ENCODE measurements around the gene MGST2. TPM values are rescaled to one million over a fixed set of nuclear protein-coding genes. Genes with fewer than 3 reads are reported as not detected.

The MGST2 gene
- total and polyA plus RNA-seq, 4 donors, result 69.6 to 170 (median 90.7) TPM

DNA sequence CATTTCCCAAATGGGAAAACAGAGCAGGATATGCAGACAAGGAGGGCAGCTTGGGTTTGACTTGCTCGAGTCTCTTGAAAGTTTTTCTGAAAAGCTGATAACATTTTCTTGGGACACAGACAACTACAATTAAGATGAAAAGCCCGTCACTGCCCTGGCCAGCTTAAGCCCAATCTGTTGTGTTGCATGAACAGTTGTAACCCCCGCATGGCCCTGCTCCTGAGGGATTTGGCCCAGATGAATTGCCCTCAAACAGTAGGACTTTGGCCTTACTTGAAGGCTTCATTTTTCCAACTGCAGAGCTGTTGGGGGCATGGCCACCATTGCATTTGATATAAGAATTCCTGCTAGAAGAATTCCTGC is 40.5 kb upstream of the MGST2 start:
- TF ChIP-seq SP1 (IDR thresholded peaks at IDR 0.05), result no peak
- no peak for TF ChIP-seq FOXA2 (IDR thresholded peaks at IDR 0.05)
- no peak for TF ChIP-seq RAD21 (IDR thresholded peaks at IDR 0.05)
- no peak for TF ChIP-seq JUND (IDR thresholded peaks at IDR 0.05)
- TF ChIP-seq NR2F2 (IDR thresholded peaks at IDR 0.05), result no peak
- no peak for TF ChIP-seq HNF4A (conservative IDR thresholded peaks at IDR 0.05)
- TF ChIP-seq GABPA (IDR thresholded peaks at IDR 0.05 in 1 of 2, conservative IDR thresholded peaks at IDR 0.05 in 1 of 2), result no peak
- no peak overlapping the region for H3K27ac ChIP-seq (ENCODE audit: low read depth in 1 of 2, low read length in 2 of 2)
- DNase-seq (ENCODE audit: low spot score), result no peak

DNA sequence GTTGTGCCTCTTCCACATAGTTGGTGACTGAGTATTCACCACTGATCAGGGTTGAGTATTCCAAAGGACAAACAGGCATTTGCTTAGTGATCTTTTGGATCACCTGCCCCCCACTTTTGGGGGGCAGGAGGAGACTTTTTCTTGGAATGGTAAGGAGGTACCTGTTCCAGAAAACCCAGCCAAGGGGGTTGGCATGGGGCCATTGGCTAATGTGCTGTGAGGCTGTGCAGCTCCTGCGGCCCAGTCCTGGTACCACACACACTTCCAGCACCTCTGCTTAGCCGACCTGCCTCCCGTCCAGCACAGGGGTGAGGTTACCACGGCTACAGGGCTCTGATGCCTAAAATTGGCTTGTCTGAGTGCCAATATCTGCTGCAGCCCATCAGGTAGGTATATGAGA is 40.1 kb upstream of the MGST2 start:
- DNase-seq (ENCODE audit: low spot score), result no peak
- Histone ChIP-seq H3K4me3 (ENCODE audit: low read depth in 1 of 3, low read length in 3 of 3) (no peak overlapping the region), H3K27me3 (ENCODE audit: control insufficient read depth in 4 of 4, insufficient read depth in 4 of 4, low read length in 3 of 4) (no peaks in the 10 kb centered on the region), H3K9ac (ENCODE audit: low read depth in 1 of 2, low read length in 2 of 2) (no peak overlapping the region), H3K4me1 (ENCODE audit: control insufficient read depth in 4 of 4, insufficient read depth in 4 of 4, low read length in 3 of 4) (peaks cover 0 to 5% (median 2%) of the 10 kb centered on the region in 4 donors), H3K9me3 (ENCODE audit: control insufficient read depth in 4 of 4, low read length in 3 of 4) (no peaks in the 10 kb centered on the region), H3K36me3 (ENCODE audit: control insufficient read depth in 4 of 4, insufficient read depth in 3 of 4, low read depth in 1 of 4, low read length in 3 of 4) (no peaks in the 10 kb centered on the region), H3K27ac (ENCODE audit: low read depth in 1 of 2, low read length in 2 of 2) (no peak overlapping the region)
- TF ChIP-seq GABPA (IDR thresholded peaks at IDR 0.05 in 1 of 2, conservative IDR thresholded peaks at IDR 0.05 in 1 of 2) (no peak), FOXA1 (IDR thresholded peaks at IDR 0.05) (no peak), TAF1 (conservative IDR thresholded peaks at IDR 0.05) (no peak), SP1 (IDR thresholded peaks at IDR 0.05) (no peak), NR2F2 (IDR thresholded peaks at IDR 0.05) (no peak), YY1 (IDR thresholded peaks at IDR 0.05) (no peak), FOXA2 (IDR thresholded peaks at IDR 0.05) (no peak), EGR1 (IDR thresholded peaks at IDR 0.05; ENCODE audit: low read depth in 2 of 2) (no peak)
- TF ChIP-seq, protein P1, sequence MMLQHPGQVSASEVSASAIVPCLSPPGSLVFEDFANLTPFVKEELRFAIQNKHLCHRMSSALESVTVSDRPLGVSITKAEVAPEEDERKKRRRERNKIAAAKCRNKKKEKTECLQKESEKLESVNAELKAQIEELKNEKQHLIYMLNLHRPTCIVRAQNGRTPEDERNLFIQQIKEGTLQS (IDR thresholded peaks at IDR 0.05), result no peak
- TF ChIP-seq, protein P2, sequence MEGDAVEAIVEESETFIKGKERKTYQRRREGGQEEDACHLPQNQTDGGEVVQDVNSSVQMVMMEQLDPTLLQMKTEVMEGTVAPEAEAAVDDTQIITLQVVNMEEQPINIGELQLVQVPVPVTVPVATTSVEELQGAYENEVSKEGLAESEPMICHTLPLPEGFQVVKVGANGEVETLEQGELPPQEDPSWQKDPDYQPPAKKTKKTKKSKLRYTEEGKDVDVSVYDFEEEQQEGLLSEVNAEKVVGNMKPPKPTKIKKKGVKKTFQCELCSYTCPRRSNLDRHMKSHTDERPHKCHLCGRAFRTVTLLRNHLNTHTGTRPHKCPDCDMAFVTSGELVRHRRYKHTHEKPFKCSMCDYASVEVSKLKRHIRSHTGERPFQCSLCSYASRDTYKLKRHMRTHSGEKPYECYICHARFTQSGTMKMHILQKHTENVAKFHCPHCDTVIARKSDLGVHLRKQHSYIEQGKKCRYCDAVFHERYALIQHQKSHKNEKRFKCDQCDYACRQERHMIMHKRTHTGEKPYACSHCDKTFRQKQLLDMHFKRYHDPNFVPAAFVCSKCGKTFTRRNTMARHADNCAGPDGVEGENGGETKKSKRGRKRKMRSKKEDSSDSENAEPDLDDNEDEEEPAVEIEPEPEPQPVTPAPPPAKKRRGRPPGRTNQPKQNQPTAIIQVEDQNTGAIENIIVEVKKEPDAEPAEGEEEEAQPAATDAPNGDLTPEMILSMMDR (IDR thresholded peaks at IDR 0.05; ENCODE audit: low read depth, low read length, missing input control), result no peak
- TF ChIP-seq, protein P3, sequence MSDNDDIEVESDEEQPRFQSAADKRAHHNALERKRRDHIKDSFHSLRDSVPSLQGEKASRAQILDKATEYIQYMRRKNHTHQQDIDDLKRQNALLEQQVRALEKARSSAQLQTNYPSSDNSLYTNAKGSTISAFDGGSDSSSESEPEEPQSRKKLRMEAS (IDR thresholded peaks at IDR 0.05), result no peak
- TF ChIP-seq, protein P4, sequence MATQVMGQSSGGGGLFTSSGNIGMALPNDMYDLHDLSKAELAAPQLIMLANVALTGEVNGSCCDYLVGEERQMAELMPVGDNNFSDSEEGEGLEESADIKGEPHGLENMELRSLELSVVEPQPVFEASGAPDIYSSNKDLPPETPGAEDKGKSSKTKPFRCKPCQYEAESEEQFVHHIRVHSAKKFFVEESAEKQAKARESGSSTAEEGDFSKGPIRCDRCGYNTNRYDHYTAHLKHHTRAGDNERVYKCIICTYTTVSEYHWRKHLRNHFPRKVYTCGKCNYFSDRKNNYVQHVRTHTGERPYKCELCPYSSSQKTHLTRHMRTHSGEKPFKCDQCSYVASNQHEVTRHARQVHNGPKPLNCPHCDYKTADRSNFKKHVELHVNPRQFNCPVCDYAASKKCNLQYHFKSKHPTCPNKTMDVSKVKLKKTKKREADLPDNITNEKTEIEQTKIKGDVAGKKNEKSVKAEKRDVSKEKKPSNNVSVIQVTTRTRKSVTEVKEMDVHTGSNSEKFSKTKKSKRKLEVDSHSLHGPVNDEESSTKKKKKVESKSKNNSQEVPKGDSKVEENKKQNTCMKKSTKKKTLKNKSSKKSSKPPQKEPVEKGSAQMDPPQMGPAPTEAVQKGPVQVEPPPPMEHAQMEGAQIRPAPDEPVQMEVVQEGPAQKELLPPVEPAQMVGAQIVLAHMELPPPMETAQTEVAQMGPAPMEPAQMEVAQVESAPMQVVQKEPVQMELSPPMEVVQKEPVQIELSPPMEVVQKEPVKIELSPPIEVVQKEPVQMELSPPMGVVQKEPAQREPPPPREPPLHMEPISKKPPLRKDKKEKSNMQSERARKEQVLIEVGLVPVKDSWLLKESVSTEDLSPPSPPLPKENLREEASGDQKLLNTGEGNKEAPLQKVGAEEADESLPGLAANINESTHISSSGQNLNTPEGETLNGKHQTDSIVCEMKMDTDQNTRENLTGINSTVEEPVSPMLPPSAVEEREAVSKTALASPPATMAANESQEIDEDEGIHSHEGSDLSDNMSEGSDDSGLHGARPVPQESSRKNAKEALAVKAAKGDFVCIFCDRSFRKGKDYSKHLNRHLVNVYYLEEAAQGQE (IDR thresholded peaks at IDR 0.05), result no peak
- 82% methylated on average over 4 of the region's 4 CpGs for WGBS

More for the DNA sequence above, 40.5 kb upstream of the MGST2 start:
- no peak overlapping the region for H3K9ac ChIP-seq (ENCODE audit: low read depth in 1 of 2, low read length in 2 of 2)
- 90% methylated on average over 3 of the region's 3 CpGs for WGBS
- H3K27me3 ChIP-seq (ENCODE audit: control insufficient read depth in 4 of 4, insufficient read depth in 4 of 4, low read length in 3 of 4), result no peaks in the 10 kb centered on the region
- no peaks in the 10 kb centered on the region for H3K9me3 ChIP-seq (ENCODE audit: control insufficient read depth in 4 of 4, low read length in 3 of 4)
- peaks cover 0 to 5% (median 2%) of the 10 kb centered on the region in 4 donors for H3K4me1 ChIP-seq (ENCODE audit: control insufficient read depth in 4 of 4, insufficient read depth in 4 of 4, low read length in 3 of 4)
- no peaks in the 10 kb centered on the region for H3K36me3 ChIP-seq (ENCODE audit: control insufficient read depth in 4 of 4, insufficient read depth in 3 of 4, low read depth in 1 of 4, low read length in 3 of 4)
- no peak overlapping the region for H3K4me3 ChIP-seq (ENCODE audit: low read depth in 1 of 3, low read length in 3 of 3)
